ENCODE results near the gene DENND5A. TPM values are rescaled to one million over a fixed set of nuclear protein-coding genes. Genes with fewer than 3 reads are reported as not detected.

DENND5A gene
- total and polyA plus RNA-seq, 9 of the 15 experiments (the other 6 are each of a cell fraction or from before 2014, with no cell fraction given), result 11.7 to 130 (median 46.3) TPM

GRCh38 chr11:9314291-9315077 lies 49.3 kb upstream of the DENND5A start, which contains the start of gene TMEM41B (continued):
- no peak; the same call in 1 of the 2 replicates for TF ChIP-seq ZBTB33 (CRISPR knock-in tag; IDR thresholded peaks at IDR 0.05)
- peak; percentile 59 for TF ChIP-seq MYC (IDR thresholded peaks at IDR 0.05; ENCODE audit: low read depth, low read length)
- TF ChIP-seq MYC (CRISPR knock-in tag; IDR thresholded peaks at IDR 0.05; ENCODE audit: borderline replicate concordance, low read depth), result 0 out of 2 replicates have a peak, but pooled peaks have one; percentile 74
- TF ChIP-seq CXXC5 (CRISPR knock-in tag; IDR thresholded peaks at IDR 0.05), result peak; percentile 81
- TF ChIP-seq PML (IDR thresholded peaks at IDR 0.05; ENCODE audit: low read length), result peak; percentile 79
- TF ChIP-seq HDAC3 (IDR thresholded peaks at IDR 0.05; ENCODE audit: borderline replicate concordance, partially characterized antibody), result no peak
- TF ChIP-seq JUN (IDR thresholded peaks at IDR 0.05; ENCODE audit: borderline replicate concordance, low read depth, low read length), result peak; percentile 54; the same call in 1 of the 2 replicates
- TF ChIP-seq JUN (CRISPR knock-in tag; IDR thresholded peaks at IDR 0.05; ENCODE audit: borderline replicate concordance), result no peak; the same call in 1 of the 2 replicates
- no peak for TF ChIP-seq ZNF586 (CRISPR knock-in tag; conservative IDR thresholded peaks at IDR 0.05)
- TF ChIP-seq EP400 (IDR thresholded peaks at IDR 0.05), result peak; percentile 83
- peak; percentile 82 for TF ChIP-seq PCBP1 (IDR thresholded peaks at IDR 0.05; ENCODE audit: low read depth, low read length, poor library complexity, severe bottlenecking)
- TF ChIP-seq ZNF436 (CRISPR knock-in tag; IDR thresholded peaks at IDR 0.05), result no peak
- TF ChIP-seq ETV1 (tag; conservative IDR thresholded peaks at IDR 0.05; ENCODE audit: low read depth), result peak; percentile 89
- no peak for TF ChIP-seq HES1 (IDR thresholded peaks at IDR 0.05; ENCODE audit: low read depth)
- TF ChIP-seq, protein P1, sequence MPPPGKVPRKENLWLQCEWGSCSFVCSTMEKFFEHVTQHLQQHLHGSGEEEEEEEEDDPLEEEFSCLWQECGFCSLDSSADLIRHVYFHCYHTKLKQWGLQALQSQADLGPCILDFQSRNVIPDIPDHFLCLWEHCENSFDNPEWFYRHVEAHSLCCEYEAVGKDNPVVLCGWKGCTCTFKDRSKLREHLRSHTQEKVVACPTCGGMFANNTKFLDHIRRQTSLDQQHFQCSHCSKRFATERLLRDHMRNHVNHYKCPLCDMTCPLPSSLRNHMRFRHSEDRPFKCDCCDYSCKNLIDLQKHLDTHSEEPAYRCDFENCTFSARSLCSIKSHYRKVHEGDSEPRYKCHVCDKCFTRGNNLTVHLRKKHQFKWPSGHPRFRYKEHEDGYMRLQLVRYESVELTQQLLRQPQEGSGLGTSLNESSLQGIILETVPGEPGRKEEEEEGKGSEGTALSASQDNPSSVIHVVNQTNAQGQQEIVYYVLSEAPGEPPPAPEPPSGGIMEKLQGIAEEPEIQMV (tag; conservative IDR thresholded peaks at IDR 0.05; ENCODE audit: low read depth), result no peak
- peak; percentile 57 for TF ChIP-seq FUS (optimal IDR thresholded peaks at IDR 0.05; ENCODE audit: low read depth, low read length)
- TF ChIP-seq PYGO2 (tag; IDR thresholded peaks at IDR 0.05), result no peak
- TF ChIP-seq MNT (conservative IDR thresholded peaks at IDR 0.05), result peak; percentile 79 to 89
- peak; percentile 20; the same call in 1 of the 2 replicates for TF ChIP-seq ZNF766 (CRISPR knock-in tag; conservative IDR thresholded peaks at IDR 0.05)
